Hepatocyte (in vitro differentiated cells): ENCODE results near the gene DRAXIN.

Experiments
- CTCF ChIP-seq: fragments of 200-600 bp; sonication (generic); IDR thresholded peaks from 2 replicates; pipeline ENCODE4 v1.5.1; 2016; ENCODE audit warnings: antibody characterized with exemption, mild to moderate bottlenecking; ENCODE audit not compliant: poor library complexity
- EZH2 ChIP-seq: fragments of 200-600 bp; sonication (generic); IDR thresholded peaks from 2 replicates; pipeline ENCODE4 v1.6.1; 2016; ENCODE audit warnings: antibody characterized with exemption, mild to moderate bottlenecking, borderline replicate concordance

- TF ChIP-seq EZH2 (no peak), CTCF (no peak)
These were observed 47.7 kb upstream of the DRAXIN start for GRCh38 chr1:11643782-11644181.
